IMR-90 (cell line): ENCODE measurements around the gene PTPN4. TPM values are rescaled to one million over a fixed set of nuclear protein-coding genes. Genes with fewer than 3 reads are reported as not detected.

ENCODE experiments used
- ATAC-seq: fragments of 200-7000 bp; cut with Tn5 transposase; 2 replicates; pipeline ENCODE4 v1.9.1; 2020; ENCODE audit warnings: low read depth, mild to moderate bottlenecking, moderate library complexity
- BruUV-seq: library from RNA; stranded (reverse); fragments of 400-500 nt; replicated peaks from 2 replicates; lab custom pipeline; 2021; lab: Mats Ljungman, UMichigan
- CTCF ChIA-PET: fragments of 300-600 bp; formaldehyde crosslinking; extraction: SDS; loops from one replicate; lab custom pipeline; 2021; ENCODE audit warnings: antibody characterized with exemption; lab: Yijun Ruan, JAX
- POLR2A ChIA-PET: fragments of 300-600 bp; sonication (Branson Sonifier 250); formaldehyde crosslinking; loops from one replicate; lab custom pipeline; 2022; ENCODE audit warnings: antibody characterized with exemption; ENCODE audit not compliant: unreplicated experiment; lab: Charles Lee
- DNase-seq: peaks from one replicate; pipeline ENCODE4 v3.0.0; 2013
- H2AFZ ChIP-seq: replicated peaks from 2 replicates; pipeline ENCODE3; 2013; ENCODE audit warnings: low read length, mild to moderate bottlenecking; ENCODE audit not compliant: poor library complexity
- H2AK5ac ChIP-seq: 2 replicates; pipeline ENCODE4 v1.6.1; 2013; ENCODE audit warnings: low read depth, low read length, inconsistent platforms
- H2AK9ac ChIP-seq: replicated peaks from 2 replicates; pipeline ENCODE3; 2013; ENCODE audit warnings: mild to moderate bottlenecking, low read depth, low read length, moderate library complexity; ENCODE audit not compliant: poor library complexity
- H2BK120ac ChIP-seq: 2 replicates; pipeline ENCODE4 v1.6.1; 2013; ENCODE audit warnings: low read depth, low read length, inconsistent platforms
- H2BK15ac ChIP-seq: 3 replicates; pipeline ENCODE4 v1.6.1; 2013; ENCODE audit warnings: low read depth, low read length, inconsistent platforms
- H2BK20ac ChIP-seq: 2 replicates; pipeline ENCODE4 v1.6.1; 2013; ENCODE audit warnings: low read depth, mild to moderate bottlenecking, inconsistent platforms, low read length, moderate library complexity
- H2BK5ac ChIP-seq: 2 replicates; pipeline ENCODE4 v1.6.1; 2013; ENCODE audit warnings: mild to moderate bottlenecking, low read depth, low read length, inconsistent platforms; ENCODE audit not compliant: poor library complexity, severe bottlenecking
- H3K14ac ChIP-seq: replicated peaks from 2 replicates; pipeline ENCODE4 v1.6.1; 2013; ENCODE audit warnings: low read depth, low read length, inconsistent platforms
- H3K18ac ChIP-seq: 2 replicates; pipeline ENCODE4 v1.6.1; 2013; ENCODE audit warnings: low read depth, low read length, control low read depth
- H3K23ac ChIP-seq: 2 replicates; pipeline ENCODE4 v1.6.1; 2013; ENCODE audit warnings: low read depth, low read length, inconsistent platforms
- H3K27ac ChIP-seq: 2 replicates; pipeline ENCODE4 v1.5.1; 2013; ENCODE audit warnings: mild to moderate bottlenecking, control low read depth, low read length; ENCODE audit not compliant: insufficient read depth
- H3K27me3 ChIP-seq: 2 replicates; pipeline ENCODE4 v1.6.1; 2013; ENCODE audit warnings: low read length; ENCODE audit not compliant: control insufficient read depth, insufficient read depth
- H3K36me3 ChIP-seq: 2 replicates; pipeline ENCODE4 v1.6.1; 2013; ENCODE audit warnings: low read length, mixed read lengths; ENCODE audit not compliant: control insufficient read depth, insufficient read depth
- H3K4ac ChIP-seq: 2 replicates; pipeline ENCODE4 v1.6.1; 2013; ENCODE audit warnings: low read depth, low read length, inconsistent platforms
- H3K4me1 ChIP-seq: 2 replicates; pipeline ENCODE4 v1.6.1; 2013; ENCODE audit warnings: low read length, mixed read lengths; ENCODE audit not compliant: control insufficient read depth, insufficient read depth
- H3K4me2 ChIP-seq: 2 replicates; pipeline ENCODE4 v1.6.1; 2013; ENCODE audit warnings: low read depth, mild to moderate bottlenecking, control low read depth, low read length, moderate library complexity
- H3K4me3 ChIP-seq: 2 replicates; pipeline ENCODE4 v1.5.1; 2013; ENCODE audit warnings: low read depth, mild to moderate bottlenecking, control low read depth, low read length, moderate library complexity; ENCODE audit not compliant: insufficient read depth
- H3K56ac ChIP-seq: 2 replicates; pipeline ENCODE4 v1.6.1; 2013; ENCODE audit warnings: low read length, inconsistent platforms; ENCODE audit not compliant: insufficient read depth; ENCODE audit errors: extremely low read depth
- H3K79me1 ChIP-seq, 2 experiments: 2 replicates each; pipeline ENCODE4 v1.6.1; 2013; ENCODE audit warnings: low read length in 2 of 2, inconsistent platforms in 1 of 2, low read depth in 1 of 2
- H3K9ac ChIP-seq: 2 replicates; pipeline ENCODE4 v1.6.1; 2013; ENCODE audit warnings: low read depth, low read length, control low read depth
- H3K9me1 ChIP-seq: 2 replicates; pipeline ENCODE4 v1.6.1; 2013; ENCODE audit warnings: low read length, inconsistent platforms; ENCODE audit not compliant: insufficient read depth
- H3K9me3 ChIP-seq: 2 replicates; pipeline ENCODE4 v1.6.1; 2013; ENCODE audit warnings: low read length; ENCODE audit not compliant: control insufficient read depth, insufficient read depth
- H4K20me1 ChIP-seq: 2 replicates; pipeline ENCODE4 v1.6.1; 2013; ENCODE audit warnings: low read length, inconsistent platforms; ENCODE audit not compliant: insufficient read depth
- H4K5ac ChIP-seq: 2 replicates; pipeline ENCODE4 v1.6.1; 2013; ENCODE audit warnings: mild to moderate bottlenecking, low read depth, low read length, control low read depth
- H4K8ac ChIP-seq, 2 experiments: 2 replicates each; pipeline ENCODE4 v1.6.1; 2013; ENCODE audit warnings: low read depth in 2 of 2, low read length in 2 of 2, control low read depth in 1 of 2, inconsistent platforms in 1 of 2
- H4K91ac ChIP-seq: 2 replicates; pipeline ENCODE4 v1.6.1; 2013; ENCODE audit warnings: low read depth, low read length, inconsistent platforms; ENCODE audit not compliant: insufficient read depth
- BHLHE40 ChIP-seq: fragments of 150-350 bp; IDR thresholded peaks from 2 replicates; pipeline ENCODE4 v1.6.1; 2016; ENCODE audit warnings: mild to moderate bottlenecking, low read depth, low read length
- CEBPB ChIP-seq: IDR thresholded peaks from 2 replicates; pipeline ENCODE4 v1.6.1; 2012; ENCODE audit warnings: low read depth, low read length, improper control_type of control experiment
- CHD1 ChIP-seq: IDR thresholded peaks from 2 replicates; pipeline ENCODE4 v1.6.1; 2012; ENCODE audit warnings: low read depth, low read length, improper control_type of control experiment
- FOS ChIP-seq: fragments of 150-350 bp; IDR thresholded peaks from 2 replicates; pipeline ENCODE4 v1.6.1; 2016; ENCODE audit warnings: low read depth, low read length
- MAFK ChIP-seq: IDR thresholded peaks from 2 replicates; pipeline ENCODE4 v1.6.1; 2012; ENCODE audit warnings: low read depth, low read length, improper control_type of control experiment
- MAZ ChIP-seq: IDR thresholded peaks from 2 replicates; pipeline ENCODE4 v1.6.1; 2012; ENCODE audit warnings: low read depth, mild to moderate bottlenecking, low read length, improper control_type of control experiment, moderate library complexity, borderline replicate concordance
- MXI1 ChIP-seq: IDR thresholded peaks from 2 replicates; pipeline ENCODE4 v1.6.1; 2012; ENCODE audit warnings: low read depth, mild to moderate bottlenecking, low read length, moderate library complexity, borderline replicate concordance
- NFE2L2 ChIP-seq: fragments of 150-350 bp; IDR thresholded peaks from 2 replicates; pipeline ENCODE4 v1.6.1; 2016; ENCODE audit warnings: low read depth, mild to moderate bottlenecking, low read length
- POLR2A ChIP-seq: IDR thresholded peaks from 2 replicates; pipeline ENCODE4 v1.6.1; 2012; ENCODE audit warnings: mild to moderate bottlenecking, low read depth, low read length
- RAD21 ChIP-seq: IDR thresholded peaks from 2 replicates; pipeline ENCODE4 v1.6.1; 2012; ENCODE audit warnings: low read length, improper control_type of control experiment
- RCOR1 ChIP-seq: IDR thresholded peaks from 2 replicates; pipeline ENCODE4 v1.6.1; 2012; ENCODE audit warnings: mild to moderate bottlenecking, low read length, improper control_type of control experiment; ENCODE audit not compliant: insufficient replicate concordance
- RFX5 ChIP-seq: IDR thresholded peaks from 2 replicates; pipeline ENCODE4 v1.8.0; 2012; ENCODE audit warnings: low read depth, mild to moderate bottlenecking, low read length, moderate library complexity
- SMC3 ChIP-seq: fragments of 150-350 bp; IDR thresholded peaks from 2 replicates; pipeline ENCODE4 v1.6.1; 2016; ENCODE audit warnings: low read depth, mild to moderate bottlenecking, antibody characterized with exemption, low read length, moderate library complexity
- dilution Hi-C: fragments of 300-500 bp; cut with HindIII; formaldehyde crosslinking; loops from one replicate; pipeline ENCODE4 v1.14.3; 2018; ENCODE audit warnings: low sequenced_read_pairs; ENCODE audit not compliant: unreplicated experiment
- in situ Hi-C: fragments of 300-500 bp; cut with MboI; formaldehyde crosslinking; loops from 3 replicates; pipeline ENCODE4 v1.14.3; 2019; ENCODE audit warnings: low sequenced_read_pairs, inconsistent platforms, mixed read lengths
- intact Hi-C: fragments of 100-400 bp; cut with micrococcal nuclease; formaldehyde crosslinking; loops from 2 replicates; pipeline ENCODE4 v1.10.0; 2022
- polyA plus RNA-seq, 3 experiments: library from polyadenylated mRNA; depleted of rRNA; stranded (reverse); fragments of >200 nt; gene quantifications; 2 replicates each; pipeline ENCODE4 v1.2.3, GENCODE V29; 2012; ENCODE audit warnings: low replicate concordance in 1 of 3
- total RNA-seq: library from RNA; depleted of rRNA; stranded (reverse); fragments of >200 nt; gene quantifications from 2 replicates; pipeline ENCODE4 v1.2.3, GENCODE V29; 2012
- TF ChIP-seq, protein P1 (sequence below): conservative IDR thresholded peaks from 2 replicates; pipeline ENCODE4 v1.5.1; 2012; ENCODE audit warnings: mild to moderate bottlenecking, low read depth, low read length, improper control_type of control experiment
- TF ChIP-seq, protein P2 (sequence below): fragments of 150-350 bp; IDR thresholded peaks from 2 replicates; pipeline ENCODE4 v1.6.1; 2016; ENCODE audit warnings: low read depth, mild to moderate bottlenecking, low read length, moderate library complexity, borderline replicate concordance
- TF ChIP-seq, protein P3 (sequence below): fragments of 150-350 bp; IDR thresholded peaks from 2 replicates; pipeline ENCODE4 v1.6.1; 2017; ENCODE audit warnings: mild to moderate bottlenecking, antibody characterized with exemption, low read length, low read depth

PTPN4 gene
- total and polyA plus RNA-seq, 2 of the 4 experiments (the other 2 are of a cell fraction) = 2.9 to 19.2 TPM

DNA sequence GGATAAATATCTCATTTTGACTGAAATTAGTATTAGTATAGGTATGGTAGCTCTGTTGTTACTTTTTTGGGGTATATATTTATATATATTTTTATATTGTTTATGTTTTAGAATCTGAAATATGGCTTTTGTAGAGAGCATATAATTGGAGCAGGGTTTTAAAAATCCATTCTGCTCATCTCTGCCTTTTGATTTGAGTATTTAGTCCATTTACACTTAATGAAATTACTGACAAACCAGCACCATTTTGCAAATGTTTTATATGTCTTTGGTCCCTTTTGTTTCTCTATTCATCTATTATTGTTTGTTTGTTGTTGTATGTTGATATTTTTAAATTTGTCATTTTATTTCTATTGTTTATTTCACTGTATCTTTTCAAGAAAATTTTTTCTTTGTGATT, 30.7 kb downstream of the PTPN4 start:
- H2AFZ ChIP-seq = no peak overlapping the region
- H2BK120ac ChIP-seq = no peak overlapping the region
- H3K4me2 ChIP-seq = no peak overlapping the region
- no peak for DNase-seq
- peaks cover 2% of the 10 kb centered on the region for H3K36me3 ChIP-seq
- dilution Hi-C loops = no loop called here
- H3K23ac ChIP-seq = no peak overlapping the region
- peaks cover 5% of the 10 kb centered on the region; the same call in 1 of the 2 replicates for H3K9me3 ChIP-seq
- ChIA-PET CTCF (no interaction called here), POLR2A (interaction anchor here (0.6 kb wide), 1 partner anchor 567 kb away, joined by 5 read pairs; the partner anchor contains the start of gene STEAP3)
- no peak overlapping the region for H2BK5ac ChIP-seq
- no peak for ATAC-seq
- no peaks in the 10 kb centered on the region for H3K27me3 ChIP-seq
- H2AK5ac ChIP-seq = no peak overlapping the region
- no peak overlapping the region for H2BK20ac ChIP-seq
- no peak overlapping the region for H3K18ac ChIP-seq
- no peaks in the 10 kb centered on the region for H3K9me1 ChIP-seq
- no peaks in the 10 kb centered on the region for H3K4me1 ChIP-seq
- H4K20me1 ChIP-seq = no peaks in the 10 kb centered on the region; the same call in 1 of the 2 replicates
- H3K79me1 ChIP-seq = peaks cover 0 to 12% of the 10 kb centered on the region in 2 experiments; a peak in 1 of 4 replicates
- H3K4me3 ChIP-seq = no peak overlapping the region
- intact Hi-C loops = no loop called here
- H3K27ac ChIP-seq = no peak overlapping the region
- H3K4ac ChIP-seq = no peak overlapping the region
- H3K14ac ChIP-seq = no peak overlapping the region
- in situ Hi-C loops = no loop called here
- H2BK15ac ChIP-seq = no peak overlapping the region
- no peak overlapping the region for H4K91ac ChIP-seq
- H4K5ac ChIP-seq = no peak overlapping the region
- H3K56ac ChIP-seq = no peak overlapping the region
- no peak overlapping the region for H3K9ac ChIP-seq
- TF ChIP-seq RAD21 (no peak), FOS (no peak), CEBPB (no peak), SMC3 (no peak), RFX5 (no peak), RCOR1 (no peak), NFE2L2 (no peak), CHD1 (no peak), MXI1 (no peak), POLR2A (no peak), MAZ (no peak), BHLHE40 (no peak), MAFK (no peak)
- TF ChIP-seq, protein P1, sequence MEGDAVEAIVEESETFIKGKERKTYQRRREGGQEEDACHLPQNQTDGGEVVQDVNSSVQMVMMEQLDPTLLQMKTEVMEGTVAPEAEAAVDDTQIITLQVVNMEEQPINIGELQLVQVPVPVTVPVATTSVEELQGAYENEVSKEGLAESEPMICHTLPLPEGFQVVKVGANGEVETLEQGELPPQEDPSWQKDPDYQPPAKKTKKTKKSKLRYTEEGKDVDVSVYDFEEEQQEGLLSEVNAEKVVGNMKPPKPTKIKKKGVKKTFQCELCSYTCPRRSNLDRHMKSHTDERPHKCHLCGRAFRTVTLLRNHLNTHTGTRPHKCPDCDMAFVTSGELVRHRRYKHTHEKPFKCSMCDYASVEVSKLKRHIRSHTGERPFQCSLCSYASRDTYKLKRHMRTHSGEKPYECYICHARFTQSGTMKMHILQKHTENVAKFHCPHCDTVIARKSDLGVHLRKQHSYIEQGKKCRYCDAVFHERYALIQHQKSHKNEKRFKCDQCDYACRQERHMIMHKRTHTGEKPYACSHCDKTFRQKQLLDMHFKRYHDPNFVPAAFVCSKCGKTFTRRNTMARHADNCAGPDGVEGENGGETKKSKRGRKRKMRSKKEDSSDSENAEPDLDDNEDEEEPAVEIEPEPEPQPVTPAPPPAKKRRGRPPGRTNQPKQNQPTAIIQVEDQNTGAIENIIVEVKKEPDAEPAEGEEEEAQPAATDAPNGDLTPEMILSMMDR = no peak
- TF ChIP-seq, protein P2, sequence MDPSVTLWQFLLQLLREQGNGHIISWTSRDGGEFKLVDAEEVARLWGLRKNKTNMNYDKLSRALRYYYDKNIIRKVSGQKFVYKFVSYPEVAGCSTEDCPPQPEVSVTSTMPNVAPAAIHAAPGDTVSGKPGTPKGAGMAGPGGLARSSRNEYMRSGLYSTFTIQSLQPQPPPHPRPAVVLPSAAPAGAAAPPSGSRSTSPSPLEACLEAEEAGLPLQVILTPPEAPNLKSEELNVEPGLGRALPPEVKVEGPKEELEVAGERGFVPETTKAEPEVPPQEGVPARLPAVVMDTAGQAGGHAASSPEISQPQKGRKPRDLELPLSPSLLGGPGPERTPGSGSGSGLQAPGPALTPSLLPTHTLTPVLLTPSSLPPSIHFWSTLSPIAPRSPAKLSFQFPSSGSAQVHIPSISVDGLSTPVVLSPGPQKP = no peak
- TF ChIP-seq, protein P3, sequence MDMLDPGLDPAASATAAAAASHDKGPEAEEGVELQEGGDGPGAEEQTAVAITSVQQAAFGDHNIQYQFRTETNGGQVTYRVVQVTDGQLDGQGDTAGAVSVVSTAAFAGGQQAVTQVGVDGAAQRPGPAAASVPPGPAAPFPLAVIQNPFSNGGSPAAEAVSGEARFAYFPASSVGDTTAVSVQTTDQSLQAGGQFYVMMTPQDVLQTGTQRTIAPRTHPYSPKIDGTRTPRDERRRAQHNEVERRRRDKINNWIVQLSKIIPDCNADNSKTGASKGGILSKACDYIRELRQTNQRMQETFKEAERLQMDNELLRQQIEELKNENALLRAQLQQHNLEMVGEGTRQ = no peak
- no peak overlapping the region for H2AK9ac ChIP-seq
- H4K8ac ChIP-seq = no peak overlapping the region
- no TSS peak for BruUV-seq
